GM12872 (cell line): ENCODE data around the gene CGNL1.

Experiments used
- CTCF ChIP-seq: IDR thresholded peaks from 3 replicates; pipeline ENCODE4 v1.5.1; 2011; ENCODE audit warnings: low read depth, mild to moderate bottlenecking, low read length, moderate library complexity; ENCODE audit not compliant: insufficient read depth

Gene CGNL1

GRCh38 chr15:57510647-57511046, 134.3 kb downstream of the CGNL1 start:
- no peak for TF ChIP-seq CTCF

GRCh38 chr15:57516327-57517029, 140.2 kb downstream of the CGNL1 start:
- TF ChIP-seq CTCF, result no peak

- TF ChIP-seq CTCF, result no peak
Measured at GRCh38 chr15:57517030-57517671, 140.8 kb downstream of the CGNL1 start.

- TF ChIP-seq CTCF, result no peak
Measured at GRCh38 chr15:57518779-57519405, 142.6 kb downstream of the CGNL1 start.

GRCh38 chr15:57519806-57520205, 143.5 kb downstream of the CGNL1 start:
- no peak for TF ChIP-seq CTCF

- TF ChIP-seq CTCF, result no peak
Measured at GRCh38 chr15:57521503-57521902, 145.2 kb downstream of the CGNL1 start.

GRCh38 chr15:57522148-57522547, 145.8 kb downstream of the CGNL1 start:
- no peak for TF ChIP-seq CTCF
